ENCODE results near the gene CUX1. TPM values are rescaled to one million over a fixed set of nuclear protein-coding genes. Genes with fewer than 3 reads are reported as not detected.

CUX1 gene
- total RNA-seq, 4 donors from 2014 or later = 56.9 to 124 (median 93.2) TPM

DNA sequence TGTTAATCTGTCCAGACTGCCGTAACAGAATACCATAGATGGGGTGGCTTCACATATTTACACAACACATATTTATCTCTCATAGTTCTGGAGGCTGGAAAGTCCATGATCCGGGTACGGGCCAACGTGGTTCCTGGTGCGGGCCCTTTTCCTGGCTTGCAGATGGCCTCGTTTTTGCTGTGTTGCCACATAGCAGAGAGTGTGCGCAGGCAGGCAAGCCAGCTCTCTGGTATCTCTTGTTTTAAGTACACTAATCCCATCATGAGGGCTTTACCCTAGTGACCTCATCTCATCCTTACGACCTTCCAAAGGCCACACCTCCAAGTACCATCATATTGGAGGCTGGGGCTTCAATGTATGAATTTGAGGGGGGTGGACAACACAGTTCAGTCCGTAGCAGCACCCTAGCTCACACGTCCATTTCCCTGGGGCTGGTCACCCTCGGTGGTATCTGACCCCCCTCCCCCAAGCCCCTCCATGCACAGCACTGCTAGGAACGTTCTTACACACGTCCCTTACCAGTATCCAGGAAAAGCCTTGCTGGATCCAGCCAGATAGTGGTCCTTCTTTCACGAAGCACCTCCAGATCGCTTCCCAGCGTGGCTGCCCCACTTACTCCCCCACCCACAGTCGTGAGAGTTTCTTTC lies 21.5 kb downstream of the CUX1 start:
- Histone ChIP-seq H3K9me3 (no peaks in the 10 kb centered on the region), H3K27me3 (no peaks in the 10 kb centered on the region), H3K27ac (no peak overlapping the region), H3K36me3 (no peaks in the 10 kb centered on the region), H3K4me1 (no peaks in the 10 kb centered on the region), H3K4me3 (no peak overlapping the region)
- 74 to 84% methylated on average over 11 to 17 of the region's 17 CpGs for WGBS, 2 donors (ENCODE audit: low coverage in 1 of 2)
- TF ChIP-seq, protein P1, sequence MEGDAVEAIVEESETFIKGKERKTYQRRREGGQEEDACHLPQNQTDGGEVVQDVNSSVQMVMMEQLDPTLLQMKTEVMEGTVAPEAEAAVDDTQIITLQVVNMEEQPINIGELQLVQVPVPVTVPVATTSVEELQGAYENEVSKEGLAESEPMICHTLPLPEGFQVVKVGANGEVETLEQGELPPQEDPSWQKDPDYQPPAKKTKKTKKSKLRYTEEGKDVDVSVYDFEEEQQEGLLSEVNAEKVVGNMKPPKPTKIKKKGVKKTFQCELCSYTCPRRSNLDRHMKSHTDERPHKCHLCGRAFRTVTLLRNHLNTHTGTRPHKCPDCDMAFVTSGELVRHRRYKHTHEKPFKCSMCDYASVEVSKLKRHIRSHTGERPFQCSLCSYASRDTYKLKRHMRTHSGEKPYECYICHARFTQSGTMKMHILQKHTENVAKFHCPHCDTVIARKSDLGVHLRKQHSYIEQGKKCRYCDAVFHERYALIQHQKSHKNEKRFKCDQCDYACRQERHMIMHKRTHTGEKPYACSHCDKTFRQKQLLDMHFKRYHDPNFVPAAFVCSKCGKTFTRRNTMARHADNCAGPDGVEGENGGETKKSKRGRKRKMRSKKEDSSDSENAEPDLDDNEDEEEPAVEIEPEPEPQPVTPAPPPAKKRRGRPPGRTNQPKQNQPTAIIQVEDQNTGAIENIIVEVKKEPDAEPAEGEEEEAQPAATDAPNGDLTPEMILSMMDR (IDR thresholded peaks at IDR 0.05) = no peak
- no peak for TF ChIP-seq EP300 (IDR thresholded peaks at IDR 0.05; ENCODE audit: low read depth)
- no peak for TF ChIP-seq POLR2AphosphoS5 (IDR thresholded peaks at IDR 0.05)
- TF ChIP-seq POLR2A (IDR thresholded peaks at IDR 0.05) = no peak
- intact Hi-C loops (cut with DNase I; ENCODE audit: low total_unique reads) = no loop called here
- DNase-seq = no peak
- in situ Hi-C loops (cut with MboI; ENCODE audit: low pct_ligation_motif_present in 1 of 4, low pct_unique_long_range_greater_than_20kb in 1 of 4, low sequenced_read_pairs in 3 of 4) = no loop called here

DNA sequence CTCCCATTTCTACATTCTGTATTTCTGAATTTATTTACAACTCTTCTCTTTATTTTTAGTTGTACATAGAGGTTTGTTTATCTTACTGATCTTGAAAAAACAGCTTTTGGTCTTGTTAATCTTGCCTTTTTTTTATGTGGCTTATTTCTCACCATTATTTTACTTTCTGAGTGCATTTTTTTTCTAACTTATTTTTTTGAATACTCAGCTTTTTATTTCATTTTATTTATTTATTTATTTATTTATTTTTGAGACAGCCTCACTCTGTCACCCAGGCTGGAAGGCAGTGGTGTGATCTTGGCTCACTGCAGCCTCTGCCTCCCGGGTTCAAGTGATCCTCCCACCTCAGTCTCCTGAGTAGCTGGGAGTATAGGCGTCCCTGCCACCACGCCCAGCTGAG lies 23.9 kb downstream of the CUX1 start:
- DNase-seq = no peak
- TF ChIP-seq EP300 (IDR thresholded peaks at IDR 0.05; ENCODE audit: low read depth) = no peak
- H3K27ac ChIP-seq = no peak overlapping the region
- no peaks in the 10 kb centered on the region for H3K36me3 ChIP-seq
- 78 to 80% methylated on average over 1 to 3 of the region's 3 CpGs for WGBS, 2 donors (ENCODE audit: low coverage in 1 of 2)
- intact Hi-C loops (cut with DNase I; ENCODE audit: low total_unique reads) (no loop called here), in situ Hi-C loops (cut with MboI; ENCODE audit: low pct_ligation_motif_present in 1 of 4, low pct_unique_long_range_greater_than_20kb in 1 of 4, low sequenced_read_pairs in 3 of 4) (no loop called here)
- no peaks in the 10 kb centered on the region for H3K27me3 ChIP-seq
- no peaks in the 10 kb centered on the region for H3K4me1 ChIP-seq
- no peak overlapping the region for H3K4me3 ChIP-seq
- H3K9me3 ChIP-seq = no peaks in the 10 kb centered on the region

DNA sequence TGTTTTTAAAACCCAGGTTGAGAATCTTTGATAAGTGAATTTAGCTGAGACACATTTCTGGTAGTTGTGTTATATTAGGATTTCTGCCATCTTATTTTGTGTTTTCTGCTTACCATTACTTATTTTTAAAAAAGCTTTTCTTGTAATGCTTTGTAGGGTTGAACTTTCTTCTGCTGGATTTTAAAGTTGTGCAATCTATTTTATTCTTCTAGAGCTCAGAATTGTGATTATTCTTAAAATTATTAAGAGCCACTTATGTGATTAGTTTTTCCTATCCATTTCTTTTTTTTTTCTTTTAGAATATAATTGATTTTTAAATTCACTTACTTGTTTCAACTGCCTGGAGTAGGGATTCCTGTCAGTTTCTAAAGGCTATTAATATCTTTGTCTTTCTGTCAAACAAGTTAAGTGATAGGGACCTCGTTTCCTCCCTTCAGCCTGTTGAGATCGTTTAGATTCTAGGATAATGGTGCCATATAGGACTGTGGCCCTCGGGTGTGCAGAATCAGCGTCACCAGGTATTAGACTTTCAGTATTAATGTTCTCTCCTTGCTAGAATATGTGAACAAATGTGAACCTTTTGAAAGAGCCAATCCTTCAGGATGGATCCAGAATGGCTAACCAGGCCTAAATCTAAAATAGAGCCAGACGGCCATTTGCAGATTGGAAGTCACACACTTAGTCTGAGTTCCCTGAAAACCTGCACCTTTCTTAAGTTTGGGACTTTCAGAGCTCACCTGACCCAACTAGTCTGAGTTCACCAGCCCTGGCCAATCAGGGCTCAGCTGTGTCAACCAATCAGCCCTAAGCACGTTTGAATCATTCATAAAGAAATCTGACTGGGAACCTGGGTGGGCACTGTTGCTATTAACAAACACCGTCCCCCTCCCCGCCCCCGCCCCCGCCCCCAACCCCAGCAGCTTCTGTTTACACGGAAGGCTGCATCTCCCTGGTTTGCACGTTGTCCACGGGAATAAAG lies 26.2 kb downstream of the CUX1 start:
- Histone ChIP-seq H3K27me3 (no peaks in the 10 kb centered on the region), H3K4me1 (no peaks in the 10 kb centered on the region), H3K27ac (no peak overlapping the region), H3K4me3 (no peak overlapping the region), H3K36me3 (no peaks in the 10 kb centered on the region), H3K9me3 (peaks cover 6 to 9% of the 10 kb centered on the region in 2 donors)
- WGBS, 2 donors (ENCODE audit: low coverage in 1 of 2) = 87 to 90% methylated on average over 5 to 13 of the region's 13 CpGs
- in situ Hi-C loops (cut with MboI; ENCODE audit: low pct_ligation_motif_present in 1 of 4, low pct_unique_long_range_greater_than_20kb in 1 of 4, low sequenced_read_pairs in 3 of 4) (no loop called here), intact Hi-C loops (cut with DNase I; ENCODE audit: low total_unique reads) (no loop called here)
- no peak for TF ChIP-seq POLR2A (IDR thresholded peaks at IDR 0.05)
- TF ChIP-seq EP300 (IDR thresholded peaks at IDR 0.05; ENCODE audit: low read depth) = no peak
- no peak for TF ChIP-seq POLR2AphosphoS5 (IDR thresholded peaks at IDR 0.05)
- TF ChIP-seq, protein P1 (IDR thresholded peaks at IDR 0.05) = no peak
- DNase-seq = no peak

DNA sequence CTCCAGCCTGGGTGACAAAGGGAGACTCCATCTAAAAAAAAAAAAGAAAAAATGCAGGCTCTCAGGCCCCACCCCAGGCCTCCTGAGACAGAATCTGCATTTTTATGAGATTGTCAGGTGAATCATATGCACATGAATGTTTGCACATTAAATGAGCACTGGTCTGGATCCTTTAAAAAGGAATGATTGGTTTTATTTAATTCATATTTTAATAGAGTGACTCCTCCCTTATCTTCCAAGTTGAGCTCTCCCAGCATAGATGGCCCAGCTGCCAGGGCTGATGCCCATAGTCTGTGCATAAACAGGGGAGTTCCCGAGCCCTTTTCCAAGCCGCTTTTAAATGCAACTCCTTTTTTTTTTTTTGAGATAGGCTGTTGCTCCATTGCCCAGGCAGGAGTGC lies 28.5 kb downstream of the CUX1 start:
- intact Hi-C loops (cut with DNase I; ENCODE audit: low total_unique reads) = no loop called here
- H3K4me3 ChIP-seq = no peak overlapping the region
- 88 to 93% methylated on average over 2 of the region's 2 CpGs for WGBS, 2 donors (ENCODE audit: low coverage in 1 of 2)
- no peak for TF ChIP-seq POLR2AphosphoS5 (IDR thresholded peaks at IDR 0.05)
- TF ChIP-seq EP300 (IDR thresholded peaks at IDR 0.05; ENCODE audit: low read depth) = no peak
- TF ChIP-seq, protein P1 (IDR thresholded peaks at IDR 0.05) = no peak
- no peaks in the 10 kb centered on the region for H3K36me3 ChIP-seq
- in situ Hi-C loops (cut with MboI; ENCODE audit: low pct_ligation_motif_present in 1 of 4, low pct_unique_long_range_greater_than_20kb in 1 of 4, low sequenced_read_pairs in 3 of 4) = no loop called here
- no peaks in the 10 kb centered on the region for H3K27me3 ChIP-seq
- DNase-seq = no peak
- peaks cover 6 to 9% of the 10 kb centered on the region in 2 donors for H3K9me3 ChIP-seq
- H3K4me1 ChIP-seq = no peaks in the 10 kb centered on the region
- H3K27ac ChIP-seq = no peak overlapping the region
